Measurements from ENCODE around the gene GRAP2. TPM values are rescaled to one million over a fixed set of nuclear protein-coding genes. Genes with fewer than 3 reads are reported as not detected.

GRAP2 gene
- total RNA-seq, 3 donors from 2014 or later, result 0.66 to 8.0 (median 3.5) TPM

- no peak overlapping the region for H3K27ac ChIP-seq
These were observed 84.6 kb downstream of the GRAP2 start for GRCh38 chr22:39985383-39986035.

GRCh38 chr22:39988386-39989114 lies 87.7 kb downstream of the GRAP2 start:
- intact Hi-C loops (cut with DNase I; ENCODE audit: low total_unique reads), result no loop called here
- Histone ChIP-seq H3K36me3 (no peaks in the 10 kb centered on the region), H3K9me3 (no peaks in the 10 kb centered on the region), H3K27ac (no peak overlapping the region), H3K27me3 (no peaks in the 10 kb centered on the region), H3K4me1 (no peaks in the 10 kb centered on the region), H3K4me3 (no peak overlapping the region)
- no peak for DNase-seq (ENCODE audit: low spot score in 2 of 2)
- no peak for TF ChIP-seq POLR2A (IDR thresholded peaks at IDR 0.05)
- no peak for TF ChIP-seq CTCF (IDR thresholded peaks at IDR 0.05)

More at GRCh38 chr22:39985383-39986035, 84.6 kb downstream of the GRAP2 start:
- Histone ChIP-seq H3K9me3 (no peaks in the 10 kb centered on the region), H3K4me1 (no peaks in the 10 kb centered on the region), H3K4me3 (no peak overlapping the region), H3K27me3 (no peaks in the 10 kb centered on the region), H3K36me3 (no peaks in the 10 kb centered on the region)
- DNase-seq (ENCODE audit: low spot score in 2 of 2), result no peak
- intact Hi-C loops (cut with DNase I; ENCODE audit: low total_unique reads), result no loop called here
- TF ChIP-seq POLR2AphosphoS5 (IDR thresholded peaks at IDR 0.05) (no peak), POLR2A (IDR thresholded peaks at IDR 0.05) (no peak), CTCF (IDR thresholded peaks at IDR 0.05) (no peak)

- TF ChIP-seq POLR2A (IDR thresholded peaks at IDR 0.05) (no peak), POLR2AphosphoS5 (IDR thresholded peaks at IDR 0.05) (no peak), CTCF (IDR thresholded peaks at IDR 0.05) (no peak)
- H3K36me3 ChIP-seq, result no peaks in the 10 kb centered on the region
- no peak for DNase-seq (ENCODE audit: low spot score in 2 of 2)
- H3K9me3 ChIP-seq, result no peaks in the 10 kb centered on the region
- H3K4me1 ChIP-seq, result no peaks in the 10 kb centered on the region
- intact Hi-C loops (cut with DNase I; ENCODE audit: low total_unique reads), result no loop called here
- no peaks in the 10 kb centered on the region for H3K27me3 ChIP-seq
- no peak overlapping the region for H3K27ac ChIP-seq
- no peak overlapping the region for H3K4me3 ChIP-seq
These were observed 88.7 kb downstream of the GRAP2 start for GRCh38 chr22:39989633-39990032.

- H3K27me3 ChIP-seq, result no peaks in the 10 kb centered on the region
- TF ChIP-seq POLR2AphosphoS5 (IDR thresholded peaks at IDR 0.05) (no peak), CTCF (IDR thresholded peaks at IDR 0.05) (no peak), POLR2A (IDR thresholded peaks at IDR 0.05) (no peak)
- no peak for DNase-seq (ENCODE audit: low spot score in 2 of 2)
- no peak overlapping the region for H3K4me3 ChIP-seq
- H3K27ac ChIP-seq, result no peak overlapping the region
- intact Hi-C loops (cut with DNase I; ENCODE audit: low total_unique reads), result no loop called here
- H3K4me1 ChIP-seq, result no peaks in the 10 kb centered on the region
- no peaks in the 10 kb centered on the region for H3K9me3 ChIP-seq
- H3K36me3 ChIP-seq, result no peaks in the 10 kb centered on the region
These were observed 89.8 kb downstream of the GRAP2 start for GRCh38 chr22:39990686-39991085.

- Histone ChIP-seq H3K27me3 (no peaks in the 10 kb centered on the region), H3K4me3 (no peak overlapping the region), H3K4me1 (no peaks in the 10 kb centered on the region), H3K36me3 (no peaks in the 10 kb centered on the region), H3K9me3 (no peaks in the 10 kb centered on the region), H3K27ac (no peak overlapping the region)
- no peak for TF ChIP-seq POLR2A (IDR thresholded peaks at IDR 0.05)
- no peak for TF ChIP-seq CTCF (IDR thresholded peaks at IDR 0.05)
- TF ChIP-seq POLR2AphosphoS5 (IDR thresholded peaks at IDR 0.05), result no peak
- no peak for DNase-seq (ENCODE audit: low spot score in 2 of 2)
- intact Hi-C loops (cut with DNase I; ENCODE audit: low total_unique reads), result no loop called here
These were observed 90.4 kb downstream of the GRAP2 start for GRCh38 chr22:39991159-39991860.

All from breast epithelium (tissue), 4 donors.